ENCODE results near the gene CFAP54.

CFAP54 gene

GRCh38 chr12:96489392-96490056 is at the start of gene CFAP54:
Gene CFAP54 (plus strand): TSS chr12:96489577. CDS start chr12:96489610, 33 bp downstream.
- TF ChIP-seq GATA3 (IDR thresholded peaks at IDR 0.05; ENCODE audit: low read depth, low read length) (no peak), GATA2 (IDR thresholded peaks at IDR 0.05; ENCODE audit: low read depth, low read length) (no peak)

- TF ChIP-seq GATA2 (IDR thresholded peaks at IDR 0.05; ENCODE audit: low read depth, low read length) (no peak), GATA3 (IDR thresholded peaks at IDR 0.05; ENCODE audit: low read depth, low read length) (no peak)
Measured at GRCh38 chr12:96441816-96442215, 47.6 kb upstream of the CFAP54 start.

- TF ChIP-seq GATA2 (IDR thresholded peaks at IDR 0.05; ENCODE audit: low read depth, low read length) (no peak), GATA3 (IDR thresholded peaks at IDR 0.05; ENCODE audit: low read depth, low read length) (no peak)
Measured at GRCh38 chr12:96442906-96443305, 46.5 kb upstream of the CFAP54 start.

GRCh38 chr12:96444399-96444798 is 45.0 kb upstream of the CFAP54 start:
- TF ChIP-seq GATA3 (IDR thresholded peaks at IDR 0.05; ENCODE audit: low read depth, low read length) = no peak
- TF ChIP-seq GATA2 (IDR thresholded peaks at IDR 0.05; ENCODE audit: low read depth, low read length) = no peak

- peak; percentile 41; the same call in 1 of the 2 replicates for TF ChIP-seq GATA2 (IDR thresholded peaks at IDR 0.05; ENCODE audit: low read depth, low read length)
- no peak for TF ChIP-seq GATA3 (IDR thresholded peaks at IDR 0.05; ENCODE audit: low read depth, low read length)
Measured at GRCh38 chr12:96445691-96446583, 43.4 kb upstream of the CFAP54 start.

GRCh38 chr12:96447256-96447655 is 42.1 kb upstream of the CFAP54 start:
- TF ChIP-seq GATA2 (IDR thresholded peaks at IDR 0.05; ENCODE audit: low read depth, low read length) = no peak
- no peak for TF ChIP-seq GATA3 (IDR thresholded peaks at IDR 0.05; ENCODE audit: low read depth, low read length)

- TF ChIP-seq GATA3 (IDR thresholded peaks at IDR 0.05; ENCODE audit: low read depth, low read length) (no peak), GATA2 (IDR thresholded peaks at IDR 0.05; ENCODE audit: low read depth, low read length) (no peak)
Measured at GRCh38 chr12:96448300-96448699, 41.1 kb upstream of the CFAP54 start.

- TF ChIP-seq GATA2 (IDR thresholded peaks at IDR 0.05; ENCODE audit: low read depth, low read length) (no peak), GATA3 (IDR thresholded peaks at IDR 0.05; ENCODE audit: low read depth, low read length) (no peak)
Measured at GRCh38 chr12:96452261-96452922, 37.0 kb upstream of the CFAP54 start.

GRCh38 chr12:96454396-96454795 is 35.0 kb upstream of the CFAP54 start:
- TF ChIP-seq GATA2 (IDR thresholded peaks at IDR 0.05; ENCODE audit: low read depth, low read length) (no peak), GATA3 (IDR thresholded peaks at IDR 0.05; ENCODE audit: low read depth, low read length) (no peak)

- TF ChIP-seq GATA3 (IDR thresholded peaks at IDR 0.05; ENCODE audit: low read depth, low read length) (no peak), GATA2 (IDR thresholded peaks at IDR 0.05; ENCODE audit: low read depth, low read length) (no peak)
Measured at GRCh38 chr12:96456265-96456974, 33.0 kb upstream of the CFAP54 start.

GRCh38 chr12:96457191-96457930 is 32.0 kb upstream of the CFAP54 start:
- no peak for TF ChIP-seq GATA3 (IDR thresholded peaks at IDR 0.05; ENCODE audit: low read depth, low read length)
- TF ChIP-seq GATA2 (IDR thresholded peaks at IDR 0.05; ENCODE audit: low read depth, low read length) = no peak

- TF ChIP-seq GATA2 (IDR thresholded peaks at IDR 0.05; ENCODE audit: low read depth, low read length) (no peak), GATA3 (IDR thresholded peaks at IDR 0.05; ENCODE audit: low read depth, low read length) (no peak)
Measured at GRCh38 chr12:96462571-96463280, 26.7 kb upstream of the CFAP54 start.

Measured in SH-SY5Y (cell line).